22Rv1 (cell line): Measurements from ENCODE around the gene EFNA2.

Source experiments
- CTCF ChIP-seq: fragments of 450-650 bp; IDR thresholded peaks from 2 replicates; pipeline ENCODE4 v1.5.1; 2017; ENCODE audit warnings: mild to moderate bottlenecking
- ZFX ChIP-seq: fragments of 450-650 bp; IDR thresholded peaks from 2 replicates; pipeline ENCODE4 v1.6.1; 2017; ENCODE audit warnings: antibody characterized with exemption, borderline replicate concordance

DNA sequence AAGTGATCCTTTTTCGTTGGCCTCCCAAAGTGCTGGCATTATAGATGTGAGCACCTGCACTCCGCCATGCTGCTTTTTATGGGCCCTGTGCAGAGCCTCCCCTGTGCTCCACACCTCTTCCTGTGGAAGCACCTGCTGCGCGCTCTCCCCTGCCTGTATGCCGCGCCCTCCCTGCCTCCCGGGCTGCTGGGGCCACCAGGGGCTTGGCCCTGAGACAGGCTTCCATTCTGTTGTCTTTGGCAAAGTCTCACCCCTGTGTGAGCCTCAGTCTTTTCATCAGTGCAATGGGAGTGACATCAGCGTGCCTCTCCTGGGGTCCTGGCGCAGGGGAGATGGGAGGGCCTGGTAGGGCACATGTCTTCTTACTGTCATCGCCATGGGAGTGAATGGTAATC lies 9.0 kb upstream of the EFNA2 start:
- no peak for TF ChIP-seq CTCF
- TF ChIP-seq ZFX: no peak
